Measurements from ENCODE around the gene TJP2.
"Not testable (repeated sequence)": the region's sequence is repeated elsewhere in the genome, so short reads cannot be mapped to it uniquely, and the experiment has no call there.

TJP2 gene

GRCh38 chr9:69158471-69158870, 15.6 kb upstream of the TJP2 start:
- no peak overlapping the region for H2AFZ ChIP-seq (ENCODE audit: low read depth, low read length)
- H2AK5ac ChIP-seq (ENCODE audit: low read length, severe bottlenecking) = no peak overlapping the region
- H3K27ac ChIP-seq (ENCODE audit: low read length, poor library complexity, severe bottlenecking) = no peak overlapping the region
- 90% methylated on average over 3 of the region's 3 CpGs for WGBS
- H2BK120ac ChIP-seq (ENCODE audit: low read depth, low read length) = no peak overlapping the region
- H4K91ac ChIP-seq (ENCODE audit: low read length) = no peak overlapping the region
- peaks cover 0 to 3% of the 10 kb centered on the region in 2 experiments for H3K36me3 ChIP-seq (ENCODE audit: control insufficient read depth in 1 of 2, insufficient read depth in 2 of 2, low read depth in 1 of 2, low read length in 2 of 2)
- H3K14ac ChIP-seq (ENCODE audit: low read length in 2 of 2) = no peak overlapping the region
- no peak overlapping the region for H3K23ac ChIP-seq (ENCODE audit: low read length in 2 of 2)
- no peak overlapping the region for H2BK5ac ChIP-seq (ENCODE audit: low read depth, low read length, poor library complexity, severe bottlenecking)
- no peak overlapping the region for H3K4me3 ChIP-seq (ENCODE audit: insufficient read depth in 1 of 2, low read depth in 1 of 2, low read length in 2 of 2)
- no peak overlapping the region for H3K4me2 ChIP-seq (ENCODE audit: low read length, poor library complexity, severe bottlenecking)
- no peak overlapping the region for H2BK12ac ChIP-seq (ENCODE audit: low read length in 2 of 2)
- H3K4ac ChIP-seq (ENCODE audit: low read depth in 1 of 2, low read length in 2 of 2) = no peak overlapping the region
- H3K9ac ChIP-seq (ENCODE audit: low read length) = no peak overlapping the region
- H3K79me1 ChIP-seq (replicated peaks; ENCODE audit: low read length, poor library complexity, severe bottlenecking) = peaks cover 27% of the 10 kb centered on the region
- H3K18ac ChIP-seq (ENCODE audit: low read depth in 1 of 2, low read length in 2 of 2) = no peak overlapping the region
- no peak overlapping the region for H2BK15ac ChIP-seq (ENCODE audit: low read depth, poor library complexity, severe bottlenecking)
- no peak overlapping the region for H4K8ac ChIP-seq (ENCODE audit: low read length)
- no peak for DNase-seq
- H3K9me3 ChIP-seq (ENCODE audit: control insufficient read depth, low read length) = no peaks in the 10 kb centered on the region
- no peaks in the 10 kb centered on the region for H3K27me3 ChIP-seq (ENCODE audit: control insufficient read depth in 1 of 2, insufficient read depth in 1 of 2, low read length in 2 of 2)
- H3K4me1 ChIP-seq (ENCODE audit: control insufficient read depth, insufficient read depth, low read depth, low read length) = no peaks in the 10 kb centered on the region

GRCh38 chr9:69164573-69164972, 9.5 kb upstream of the TJP2 start:
- not testable (repeated sequence) for H2AFZ ChIP-seq (ENCODE audit: low read depth, low read length); H3K9ac ChIP-seq (ENCODE audit: low read length); H3K4me2 ChIP-seq (ENCODE audit: low read length, poor library complexity, severe bottlenecking); DNase-seq; H2BK15ac ChIP-seq (ENCODE audit: low read depth, poor library complexity, severe bottlenecking); H3K4ac ChIP-seq (ENCODE audit: low read depth in 1 of 2, low read length in 2 of 2); H3K36me3 ChIP-seq (ENCODE audit: control insufficient read depth in 1 of 2, insufficient read depth in 2 of 2, low read depth in 1 of 2, low read length in 2 of 2); H3K9me3 ChIP-seq (ENCODE audit: control insufficient read depth, low read length); H3K14ac ChIP-seq (ENCODE audit: low read length in 2 of 2); H3K18ac ChIP-seq (ENCODE audit: low read depth in 1 of 2, low read length in 2 of 2); H3K23ac ChIP-seq (ENCODE audit: low read length in 2 of 2); H3K4me3 ChIP-seq (ENCODE audit: insufficient read depth in 1 of 2, low read depth in 1 of 2, low read length in 2 of 2); H3K27ac ChIP-seq (ENCODE audit: low read length, poor library complexity, severe bottlenecking); H2BK5ac ChIP-seq (ENCODE audit: low read depth, low read length, poor library complexity, severe bottlenecking); H4K8ac ChIP-seq (ENCODE audit: low read length); H2BK120ac ChIP-seq (ENCODE audit: low read depth, low read length); H2BK12ac ChIP-seq (ENCODE audit: low read length in 2 of 2); H3K4me1 ChIP-seq (ENCODE audit: control insufficient read depth, insufficient read depth, low read depth, low read length); H3K27me3 ChIP-seq (ENCODE audit: control insufficient read depth in 1 of 2, insufficient read depth in 1 of 2, low read length in 2 of 2); H2AK5ac ChIP-seq (ENCODE audit: low read length, severe bottlenecking); H4K91ac ChIP-seq (ENCODE audit: low read length)
- peaks cover 16% of the 10 kb centered on the region for H3K79me1 ChIP-seq (replicated peaks; ENCODE audit: low read length, poor library complexity, severe bottlenecking)
- WGBS = over 99% methylated on average over 6 of the region's 8 CpGs

DNA sequence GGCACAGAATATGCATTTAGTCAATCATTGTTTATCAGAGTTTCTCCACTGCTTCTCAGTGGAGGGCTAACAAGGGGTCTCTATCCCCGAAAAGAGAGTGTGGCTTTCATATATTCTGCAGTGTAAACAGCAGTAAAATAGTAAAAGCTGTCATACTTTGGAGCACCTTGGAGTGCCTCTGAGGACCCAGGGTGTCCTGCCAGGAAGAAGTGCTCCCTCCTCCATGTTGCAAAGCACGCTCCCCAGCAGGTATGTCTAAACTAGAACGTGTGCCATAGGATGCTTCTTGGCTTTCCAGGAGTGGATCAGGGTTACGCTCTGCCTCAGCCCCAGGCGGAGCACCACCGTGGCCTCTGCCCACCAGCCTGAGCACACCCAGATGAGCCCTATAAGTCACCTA, 8.5 kb upstream of the TJP2 start:
- Histone ChIP-seq H3K27ac (ENCODE audit: low read length, poor library complexity, severe bottlenecking) (no peak overlapping the region), H2BK120ac (ENCODE audit: low read depth, low read length) (no peak overlapping the region), H2BK12ac (ENCODE audit: low read length in 2 of 2) (no peak overlapping the region), H2BK5ac (ENCODE audit: low read depth, low read length, poor library complexity, severe bottlenecking) (no peak overlapping the region), H3K23ac (ENCODE audit: low read length in 2 of 2) (no peak overlapping the region), H3K18ac (ENCODE audit: low read depth in 1 of 2, low read length in 2 of 2) (no peak overlapping the region), H4K8ac (ENCODE audit: low read length) (no peak overlapping the region), H2AFZ (ENCODE audit: low read depth, low read length) (no peak overlapping the region), H2AK5ac (ENCODE audit: low read length, severe bottlenecking) (no peak overlapping the region), H2BK15ac (ENCODE audit: low read depth, poor library complexity, severe bottlenecking) (no peak overlapping the region), H3K36me3 (ENCODE audit: control insufficient read depth in 1 of 2, insufficient read depth in 2 of 2, low read depth in 1 of 2, low read length in 2 of 2) (peaks cover 0 to 7% of the 10 kb centered on the region in 2 experiments), H3K4me3 (ENCODE audit: insufficient read depth in 1 of 2, low read depth in 1 of 2, low read length in 2 of 2) (no peak overlapping the region), H3K27me3 (ENCODE audit: control insufficient read depth in 1 of 2, insufficient read depth in 1 of 2, low read length in 2 of 2) (no peaks in the 10 kb centered on the region), H3K4me2 (ENCODE audit: low read length, poor library complexity, severe bottlenecking) (no peak overlapping the region), H4K91ac (ENCODE audit: low read length) (no peak overlapping the region), H3K14ac (ENCODE audit: low read length in 2 of 2) (no peak overlapping the region), H3K79me1 (replicated peaks; ENCODE audit: low read length, poor library complexity, severe bottlenecking) (peaks cover 16% of the 10 kb centered on the region), H3K9ac (ENCODE audit: low read length) (no peak overlapping the region), H3K9me3 (ENCODE audit: control insufficient read depth, low read length) (no peaks in the 10 kb centered on the region), H3K4me1 (ENCODE audit: control insufficient read depth, insufficient read depth, low read depth, low read length) (no peaks in the 10 kb centered on the region), H3K4ac (ENCODE audit: low read depth in 1 of 2, low read length in 2 of 2) (no peak overlapping the region)
- DNase-seq = no peak
- WGBS = 98% methylated on average over 6 of the region's 6 CpGs

- H2BK12ac ChIP-seq (ENCODE audit: low read length in 2 of 2) = no peak overlapping the region
- peak; percentile 89 for DNase-seq
- peaks cover 0 to 4% of the 10 kb centered on the region in 2 experiments for H3K36me3 ChIP-seq (ENCODE audit: control insufficient read depth in 1 of 2, insufficient read depth in 2 of 2, low read depth in 1 of 2, low read length in 2 of 2)
- H3K4me2 ChIP-seq (ENCODE audit: low read length, poor library complexity, severe bottlenecking) = no peak overlapping the region
- H3K9ac ChIP-seq (ENCODE audit: low read length) = no peak overlapping the region
- no peak overlapping the region for H4K8ac ChIP-seq (ENCODE audit: low read length)
- H3K4me1 ChIP-seq (ENCODE audit: control insufficient read depth, insufficient read depth, low read depth, low read length) = peaks cover 3% of the 10 kb centered on the region
- H3K14ac ChIP-seq (ENCODE audit: low read length in 2 of 2) = no peak overlapping the region
- no peaks in the 10 kb centered on the region for H3K27me3 ChIP-seq (ENCODE audit: control insufficient read depth in 1 of 2, insufficient read depth in 1 of 2, low read length in 2 of 2)
- H2AK5ac ChIP-seq (ENCODE audit: low read length, severe bottlenecking) = no peak overlapping the region
- 66% methylated on average over 8 of the region's 13 CpGs for WGBS
- no peak overlapping the region for H3K18ac ChIP-seq (ENCODE audit: low read depth in 1 of 2, low read length in 2 of 2)
- H2BK5ac ChIP-seq (ENCODE audit: low read depth, low read length, poor library complexity, severe bottlenecking) = no peak overlapping the region
- no peak overlapping the region for H3K23ac ChIP-seq (ENCODE audit: low read length in 2 of 2)
- H3K27ac ChIP-seq (ENCODE audit: low read length, poor library complexity, severe bottlenecking) = no peak overlapping the region
- H2AFZ ChIP-seq (ENCODE audit: low read depth, low read length) = no peak overlapping the region
- H2BK15ac ChIP-seq (ENCODE audit: low read depth, poor library complexity, severe bottlenecking) = no peak overlapping the region
- H2BK120ac ChIP-seq (ENCODE audit: low read depth, low read length) = no peak overlapping the region
- H3K4me3 ChIP-seq (ENCODE audit: insufficient read depth in 1 of 2, low read depth in 1 of 2, low read length in 2 of 2) = no peak overlapping the region
- no peaks in the 10 kb centered on the region for H3K9me3 ChIP-seq (ENCODE audit: control insufficient read depth, low read length)
- peak overlapping the region in 1 of 2 experiments; percentile 66 for H3K4ac ChIP-seq (ENCODE audit: low read depth in 1 of 2, low read length in 2 of 2)
- peaks cover 21% of the 10 kb centered on the region for H3K79me1 ChIP-seq (replicated peaks; ENCODE audit: low read length, poor library complexity, severe bottlenecking)
- no peak overlapping the region for H4K91ac ChIP-seq (ENCODE audit: low read length)
These were observed 5.3 kb upstream of the TJP2 start for GRCh38 chr9:69168709-69169217.
